GM23338 (cell line): Measurements from ENCODE around the gene NSMCE1. TPM values are rescaled to one million over a fixed set of nuclear protein-coding genes. Genes with fewer than 3 reads are reported as not detected.

Experiments
- ATAC-seq: fragments of 200-7000 bp; cut with Tn5 transposase; 3 replicates; pipeline ENCODE4 v1.9.1; 2020
- DNase-seq: peaks from one replicate; pipeline ENCODE4 v3.0.0-alpha.2; 2015; ENCODE audit warnings: low spot score
- H2AFZ ChIP-seq: fragments of 200-600 bp; sonication (generic); 2 replicates; pipeline ENCODE4 v1.8.0; 2016; ENCODE audit warnings: antibody characterized with exemption, mild to moderate bottlenecking, moderate library complexity
- H3F3A ChIP-seq: fragments of 200-600 bp; sonication (generic); replicated peaks from 2 replicates; pipeline ENCODE4 v1.8.0; 2017; ENCODE audit warnings: antibody characterized with exemption, mixed run types, low read depth
- H3K27ac ChIP-seq: fragments of 200-600 bp; sonication (generic); 2 replicates; pipeline ENCODE4 v1.6.1; 2016; ENCODE audit warnings: low read depth
- H3K27me3 ChIP-seq: fragments of 200-600 bp; sonication (generic); 2 replicates; pipeline ENCODE4 v1.8.0; 2016; ENCODE audit warnings: mild to moderate bottlenecking, mixed run types, moderate library complexity; ENCODE audit not compliant: insufficient read depth
- H3K36me3 ChIP-seq: fragments of 200-600 bp; sonication (generic); 2 replicates; pipeline ENCODE4 v1.8.0; 2016; ENCODE audit warnings: mild to moderate bottlenecking; ENCODE audit not compliant: insufficient read depth
- H3K4me1 ChIP-seq: fragments of 200-600 bp; sonication (generic); 2 replicates; pipeline ENCODE4 v1.8.0; 2016; ENCODE audit warnings: mild to moderate bottlenecking, moderate library complexity; ENCODE audit not compliant: insufficient read depth
- H3K4me2 ChIP-seq: fragments of 200-600 bp; sonication (generic); 2 replicates; pipeline ENCODE4 v1.7.1; 2017; ENCODE audit warnings: mixed run types
- H3K4me3 ChIP-seq: fragments of 200-600 bp; sonication (generic); 2 replicates; pipeline ENCODE4 v1.6.1; 2016; ENCODE audit warnings: mixed run types
- H3K79me2 ChIP-seq: fragments of 200-600 bp; sonication (generic); replicated peaks from 2 replicates; pipeline ENCODE4 v1.8.0; 2017; ENCODE audit warnings: mild to moderate bottlenecking; ENCODE audit not compliant: insufficient read depth
- H3K9me2 ChIP-seq: fragments of 200-600 bp; sonication (generic); 2 replicates; pipeline ENCODE4 v1.8.0; 2017; ENCODE audit not compliant: insufficient read depth
- H4K20me1 ChIP-seq: fragments of 200-600 bp; sonication (generic); replicated peaks from 2 replicates; pipeline ENCODE4 v1.8.0; 2017; ENCODE audit warnings: mild to moderate bottlenecking; ENCODE audit not compliant: insufficient read depth
- H3K27ac Mint-ChIP-seq: 2 replicates; pipeline ENCODE4 v1.8.0; 2020; ENCODE audit warnings: inconsistent platforms, mild to moderate bottlenecking, moderate library complexity, mixed read lengths
- H3K27me3 Mint-ChIP-seq: 3 replicates; pipeline ENCODE4 v1.8.0; 2022; ENCODE audit warnings: low read depth, mild to moderate bottlenecking, moderate library complexity, mixed read lengths, inconsistent platforms; ENCODE audit not compliant: insufficient read depth, poor library complexity
- H3K36me3 Mint-ChIP-seq: 3 replicates; pipeline ENCODE4 v1.8.0; 2021; ENCODE audit warnings: low read depth, mild to moderate bottlenecking, inconsistent platforms, moderate library complexity, mixed read lengths
- H3K4me1 Mint-ChIP-seq: 3 replicates; pipeline ENCODE4 v1.8.0; 2020; ENCODE audit warnings: mild to moderate bottlenecking, inconsistent platforms, mixed read lengths
- H3K4me3 Mint-ChIP-seq: 3 replicates; pipeline ENCODE4 v1.8.0; 2021; ENCODE audit warnings: moderate library complexity, mild to moderate bottlenecking, inconsistent platforms, mixed read lengths
- H3K9me3 Mint-ChIP-seq: 3 replicates; pipeline ENCODE4 v1.8.0; 2020; ENCODE audit warnings: moderate library complexity, mild to moderate bottlenecking, inconsistent platforms, mixed read lengths
- CREB1 ChIP-seq: fragments of 250-450 bp; sonication (Bioruptor Pico); IDR thresholded peaks from 2 replicates; pipeline ENCODE4 v1.5.0; 2020; ENCODE audit warnings: low read depth, mild to moderate bottlenecking, moderate library complexity
- EZH2 ChIP-seq: fragments of 200-600 bp; sonication (generic); IDR thresholded peaks from one replicate; pipeline ENCODE4 v1.8.0; 2017; ENCODE audit warnings: antibody characterized with exemption, mild to moderate bottlenecking, low read depth; ENCODE audit not compliant: unreplicated experiment
- EZH2phosphoT487 ChIP-seq: fragments of 200-600 bp; sonication (generic); IDR thresholded peaks from one replicate; pipeline ENCODE4 v1.8.1; 2018; ENCODE audit warnings: antibody characterized with exemption; ENCODE audit not compliant: unreplicated experiment
- JUNB ChIP-seq: IDR thresholded peaks from one replicate; pipeline ENCODE4 v1.6.1; 2016; ENCODE audit warnings: antibody characterized with exemption; ENCODE audit not compliant: unreplicated experiment
- NANOG ChIP-seq: IDR thresholded peaks from 2 replicates; pipeline ENCODE4 v1.6.1; 2016; ENCODE audit warnings: antibody characterized with exemption, borderline replicate concordance
- POLR2AphosphoS5 ChIP-seq: IDR thresholded peaks from 2 replicates; pipeline ENCODE4 v1.6.1; 2016; ENCODE audit warnings: antibody characterized with exemption, low read depth
- REST ChIP-seq: IDR thresholded peaks from one replicate; pipeline ENCODE4 v1.6.1; 2018; ENCODE audit warnings: antibody characterized with exemption; ENCODE audit not compliant: unreplicated experiment
- STAT1 ChIP-seq: IDR thresholded peaks from one replicate; pipeline ENCODE4 v1.6.1; 2016; ENCODE audit warnings: antibody characterized with exemption; ENCODE audit not compliant: unreplicated experiment
- ZNF114 ChIP-seq: fragments of 250-450 bp; sonication (Bioruptor Pico); IDR thresholded peaks from 2 replicates; pipeline ENCODE4 v1.5.0; 2020; ENCODE audit warnings: mild to moderate bottlenecking, moderate library complexity
- ZNF331 ChIP-seq: fragments of 250-450 bp; sonication (Bioruptor Pico); IDR thresholded peaks from 2 replicates; pipeline ENCODE4 v1.5.0; 2020; ENCODE audit warnings: low read depth, mild to moderate bottlenecking, moderate library complexity
- ZNF462 ChIP-seq: fragments of 250-450 bp; sonication (Bioruptor Pico); IDR thresholded peaks from 2 replicates; pipeline ENCODE4 v1.5.0; 2020; ENCODE audit warnings: mild to moderate bottlenecking, moderate library complexity
- polyA plus RNA-seq: library from polyadenylated mRNA; unstranded; fragments of >200 nt; fragmentation: Nextera tagmentation; extraction: Ambion mirVana; gene quantifications from 2 replicates; pipeline ENCODE4 v1.2.1, GENCODE V29; 2016
- total RNA-seq: library from RNA; depleted of rRNA; stranded (reverse); fragments of >200 nt; shearing (Covaris generic); gene quantifications from 2 replicates; pipeline ENCODE4 v1.2.3, GENCODE V29; 2014
- TF ChIP-seq, protein P1 (sequence below): IDR thresholded peaks from 2 replicates; pipeline ENCODE4 v1.6.1; 2016; ENCODE audit warnings: antibody characterized with exemption
- TF ChIP-seq, protein P2 (sequence below), 2 experiments: fragments of 200-600 bp in 1 of 2; sonication (generic) in 1 of 2; conservative IDR thresholded peaks; 2 replicates each; pipeline versions ENCODE4 v1.5.1 to v1.6.1; 2016 to 2017; ENCODE audit warnings: antibody characterized with exemption in 2 of 2, low read depth in 2 of 2, mild to moderate bottlenecking in 2 of 2, moderate library complexity in 1 of 2

NSMCE1 gene
- total and polyA plus RNA-seq, 2 experiments from 2014 or later = 30.6 to 50.8 TPM

GRCh38 chr16:27216297-27216885 lies 52.2 kb downstream of the NSMCE1 start (continued):
- TF ChIP-seq REST = no peak

DNA sequence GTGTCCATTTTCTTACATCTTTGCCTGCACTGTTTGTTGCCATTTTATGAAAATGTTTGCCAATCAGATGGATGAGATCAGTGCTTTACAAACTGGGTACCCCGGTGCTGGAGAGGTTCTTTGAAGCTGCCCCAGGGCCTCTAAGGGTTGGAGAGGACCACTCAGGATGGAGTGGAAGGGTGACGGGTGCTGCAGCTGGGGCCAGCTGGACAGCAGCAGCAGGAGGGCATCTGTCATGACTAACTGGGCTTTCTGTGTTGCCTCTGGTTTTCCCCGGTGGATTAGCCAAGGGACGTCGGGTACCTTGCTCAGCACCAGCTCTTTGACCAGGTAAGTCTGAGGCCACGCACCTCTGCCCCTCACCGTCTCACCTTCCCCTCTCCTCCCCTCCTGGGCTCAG lies 52.9 kb downstream of the NSMCE1 start:
- Mint-ChIP-seq H3K4me3 (no peak overlapping the region), H3K27ac (no peak overlapping the region), H3K9me3 (no peaks in the 10 kb centered on the region), H3K36me3 (peaks cover 11% of the 10 kb centered on the region), H3K27me3 (peaks cover 3% of the 10 kb centered on the region), H3K4me1 (no peaks in the 10 kb centered on the region; the same call in 2 of the 3 replicates)
- Histone ChIP-seq H3K9me2 (no peaks in the 10 kb centered on the region), H2AFZ (no peak overlapping the region), H3K4me2 (no peak overlapping the region), H3F3A (no peaks in the 10 kb centered on the region), H4K20me1 (no peaks in the 10 kb centered on the region), H3K27ac (no peak overlapping the region), H3K79me2 (no peaks in the 10 kb centered on the region), H3K4me3 (no peak overlapping the region), H3K36me3 (no peaks in the 10 kb centered on the region), H3K4me1 (no peaks in the 10 kb centered on the region), H3K27me3 (no peaks in the 10 kb centered on the region)
- no peak for DNase-seq
- no peak for ATAC-seq
- TF ChIP-seq POLR2AphosphoS5 = no peak
- no peak for TF ChIP-seq STAT1
- TF ChIP-seq NANOG = no peak
- no peak for TF ChIP-seq EZH2
- no peak for TF ChIP-seq ZNF331
- TF ChIP-seq, protein P1, sequence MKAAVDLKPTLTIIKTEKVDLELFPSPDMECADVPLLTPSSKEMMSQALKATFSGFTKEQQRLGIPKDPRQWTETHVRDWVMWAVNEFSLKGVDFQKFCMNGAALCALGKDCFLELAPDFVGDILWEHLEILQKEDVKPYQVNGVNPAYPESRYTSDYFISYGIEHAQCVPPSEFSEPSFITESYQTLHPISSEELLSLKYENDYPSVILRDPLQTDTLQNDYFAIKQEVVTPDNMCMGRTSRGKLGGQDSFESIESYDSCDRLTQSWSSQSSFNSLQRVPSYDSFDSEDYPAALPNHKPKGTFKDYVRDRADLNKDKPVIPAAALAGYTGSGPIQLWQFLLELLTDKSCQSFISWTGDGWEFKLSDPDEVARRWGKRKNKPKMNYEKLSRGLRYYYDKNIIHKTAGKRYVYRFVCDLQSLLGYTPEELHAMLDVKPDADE = no peak
- TF ChIP-seq EZH2phosphoT487 = no peak
- no peak for TF ChIP-seq JUNB
- TF ChIP-seq ZNF462 (CRISPR knock-in tag) = no peak
- no peak for TF ChIP-seq ZNF114 (CRISPR knock-in tag)
- TF ChIP-seq, protein P2, sequence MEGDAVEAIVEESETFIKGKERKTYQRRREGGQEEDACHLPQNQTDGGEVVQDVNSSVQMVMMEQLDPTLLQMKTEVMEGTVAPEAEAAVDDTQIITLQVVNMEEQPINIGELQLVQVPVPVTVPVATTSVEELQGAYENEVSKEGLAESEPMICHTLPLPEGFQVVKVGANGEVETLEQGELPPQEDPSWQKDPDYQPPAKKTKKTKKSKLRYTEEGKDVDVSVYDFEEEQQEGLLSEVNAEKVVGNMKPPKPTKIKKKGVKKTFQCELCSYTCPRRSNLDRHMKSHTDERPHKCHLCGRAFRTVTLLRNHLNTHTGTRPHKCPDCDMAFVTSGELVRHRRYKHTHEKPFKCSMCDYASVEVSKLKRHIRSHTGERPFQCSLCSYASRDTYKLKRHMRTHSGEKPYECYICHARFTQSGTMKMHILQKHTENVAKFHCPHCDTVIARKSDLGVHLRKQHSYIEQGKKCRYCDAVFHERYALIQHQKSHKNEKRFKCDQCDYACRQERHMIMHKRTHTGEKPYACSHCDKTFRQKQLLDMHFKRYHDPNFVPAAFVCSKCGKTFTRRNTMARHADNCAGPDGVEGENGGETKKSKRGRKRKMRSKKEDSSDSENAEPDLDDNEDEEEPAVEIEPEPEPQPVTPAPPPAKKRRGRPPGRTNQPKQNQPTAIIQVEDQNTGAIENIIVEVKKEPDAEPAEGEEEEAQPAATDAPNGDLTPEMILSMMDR (conservative IDR thresholded peaks at IDR 0.05; ENCODE audit: low read depth in 2 of 2) = no peak
- no peak for TF ChIP-seq CREB1 (CRISPR knock-in tag)
